Duodenal mucosa (tissue), 2 donors: Measurements from ENCODE around the gene EPO.
"Not testable (repeated sequence)": the region's sequence is repeated elsewhere in the genome, so short reads cannot be mapped to it uniquely, and the experiment has no call there.

Experiments used
- H3K27ac ChIP-seq: one replicate; pipeline ENCODE4 v1.7.0; 2013; ENCODE audit warnings: low read depth, low read length
- H3K27me3 ChIP-seq, 2 donors: one replicate each; pipeline ENCODE4 v1.7.0; 2013; ENCODE audit warnings: low read length in 2 of 2, control low read depth in 1 of 2; ENCODE audit not compliant: insufficient read depth in 2 of 2, control insufficient read depth in 1 of 2
- H3K36me3 ChIP-seq, 2 donors: one replicate each; pipeline ENCODE4 v1.7.0; 2013; ENCODE audit warnings: low read length in 2 of 2, control low read depth in 1 of 2; ENCODE audit not compliant: insufficient read depth in 2 of 2, control insufficient read depth in 1 of 2
- H3K4me1 ChIP-seq, 2 donors: one replicate each; pipeline ENCODE4 v1.7.0; 2013; ENCODE audit warnings: low read length in 2 of 2, control low read depth in 1 of 2; ENCODE audit not compliant: insufficient read depth in 2 of 2, control insufficient read depth in 1 of 2
- H3K4me3 ChIP-seq, 2 donors: one replicate each; pipeline ENCODE4 v1.7.0; 2013; ENCODE audit warnings: low read length in 2 of 2, low read depth in 1 of 2
- H3K9ac ChIP-seq, 2 donors: one replicate each; pipeline ENCODE4 v1.7.0; 2013; ENCODE audit warnings: low read length in 2 of 2, low read depth in 1 of 2
- H3K9me3 ChIP-seq, 2 donors: one replicate each; pipeline ENCODE4 v1.7.0; 2013; ENCODE audit warnings: low read length in 2 of 2, control low read depth in 1 of 2; ENCODE audit not compliant: control insufficient read depth in 1 of 2

EPO gene

DNA sequence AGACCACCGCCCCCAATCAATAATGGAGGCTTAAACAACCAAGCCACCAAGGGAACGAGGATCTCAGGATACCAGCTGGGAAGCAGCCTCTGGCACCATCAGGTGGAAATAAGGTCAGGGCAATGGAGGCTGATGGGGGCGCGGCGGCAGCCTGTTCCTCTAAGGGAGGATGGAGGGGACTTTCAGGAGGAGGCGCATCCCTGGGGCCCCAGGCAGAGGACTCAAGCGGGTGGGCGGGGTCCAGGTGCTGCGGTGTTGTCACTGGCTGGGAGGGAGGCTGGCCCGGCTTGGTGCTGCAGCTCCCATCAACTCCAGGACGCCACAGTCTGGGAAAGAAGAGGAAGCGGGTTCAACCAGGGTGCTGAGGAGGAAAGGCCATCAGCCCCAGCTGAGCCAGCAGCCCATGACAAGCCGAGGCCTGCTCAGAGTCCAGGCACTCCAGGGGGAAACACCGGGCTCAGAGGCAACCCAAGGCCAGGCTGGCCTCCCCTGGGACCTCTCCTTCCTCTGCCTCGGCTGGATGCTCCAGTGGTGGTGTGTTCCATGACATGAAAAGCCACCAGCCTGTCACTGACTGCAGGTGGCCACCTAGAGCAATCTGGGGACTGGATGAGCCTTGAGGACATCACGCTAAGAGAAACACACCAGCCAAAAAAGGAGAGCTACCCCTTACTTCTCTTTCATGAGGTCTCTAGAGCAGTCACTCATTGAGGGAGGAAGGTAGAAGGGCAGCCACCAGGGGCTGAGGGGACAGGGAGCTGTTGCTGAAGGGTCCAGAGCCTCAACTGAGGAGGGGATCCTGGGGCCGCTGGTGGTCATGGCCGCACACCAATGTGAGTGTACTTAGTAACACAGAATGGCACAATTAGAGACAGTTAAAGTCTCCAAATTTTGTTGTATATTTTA is 30.8 kb upstream of the EPO start:
- peaks cover 16 to 50% of the 10 kb centered on the region in 2 donors for H3K36me3 ChIP-seq
- peaks cover 17 to 24% of the 10 kb centered on the region in 2 donors for H3K4me1 ChIP-seq
- H3K27me3 ChIP-seq = no peaks in the 10 kb centered on the region
- no peak overlapping the region for H3K4me3 ChIP-seq
- no peaks in the 10 kb centered on the region for H3K9me3 ChIP-seq
- H3K27ac ChIP-seq = no peak overlapping the region
- no peak overlapping the region for H3K9ac ChIP-seq

DNA sequence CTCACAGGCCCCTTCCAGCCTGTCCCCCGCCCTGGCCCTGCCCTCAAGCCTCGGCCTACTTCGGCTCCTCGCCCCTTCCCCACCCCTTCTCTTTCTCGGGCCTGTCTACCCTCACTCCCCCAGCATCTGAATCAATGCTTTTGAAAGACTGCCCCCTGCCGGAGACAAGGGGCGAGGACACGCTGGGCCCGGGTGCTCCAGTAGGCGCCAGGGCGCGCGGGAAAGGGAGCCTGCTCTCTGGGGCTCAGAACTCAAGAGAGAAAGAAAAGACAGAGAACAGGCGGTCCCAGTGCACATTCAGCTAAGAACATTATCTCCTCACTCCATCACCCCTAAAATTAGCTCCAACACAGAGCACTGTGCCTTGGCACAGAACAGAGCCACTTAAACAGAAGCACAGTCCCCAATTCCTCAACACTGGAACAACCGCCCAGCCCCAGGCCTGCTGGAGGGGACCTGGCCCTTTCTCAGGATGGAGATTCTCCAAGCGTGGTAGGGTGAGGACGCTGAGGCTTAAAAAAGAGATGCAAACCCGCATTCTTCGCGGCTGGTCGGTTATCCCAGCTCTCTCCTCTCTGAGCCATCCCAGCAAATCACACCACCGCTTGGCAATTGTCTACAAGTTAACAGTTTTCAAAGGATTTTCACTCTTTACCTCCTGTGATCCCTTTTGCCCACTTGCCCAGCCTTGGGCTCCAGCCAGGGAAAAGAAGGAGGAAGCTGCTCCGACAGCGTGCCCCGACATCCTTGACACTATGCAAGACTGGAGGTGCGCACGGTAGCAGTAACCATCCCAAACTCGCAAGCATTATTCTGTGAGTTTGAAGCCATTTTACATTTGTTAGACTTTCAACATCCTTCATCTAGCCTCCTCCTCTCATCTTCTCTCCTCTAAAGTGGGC is 28.3 kb upstream of the EPO start:
- Histone ChIP-seq H3K4me3 (peak overlapping the region; percentile 31 to 80), H3K9ac (peak overlapping the region; percentile 25 to 56), H3K27ac (no peak overlapping the region), H3K4me1 (peaks cover 17 to 24% of the 10 kb centered on the region in 2 donors), H3K27me3 (no peaks in the 10 kb centered on the region), H3K36me3 (peaks cover 0 to 29% of the 10 kb centered on the region in 2 donors), H3K9me3 (no peaks in the 10 kb centered on the region)

DNA sequence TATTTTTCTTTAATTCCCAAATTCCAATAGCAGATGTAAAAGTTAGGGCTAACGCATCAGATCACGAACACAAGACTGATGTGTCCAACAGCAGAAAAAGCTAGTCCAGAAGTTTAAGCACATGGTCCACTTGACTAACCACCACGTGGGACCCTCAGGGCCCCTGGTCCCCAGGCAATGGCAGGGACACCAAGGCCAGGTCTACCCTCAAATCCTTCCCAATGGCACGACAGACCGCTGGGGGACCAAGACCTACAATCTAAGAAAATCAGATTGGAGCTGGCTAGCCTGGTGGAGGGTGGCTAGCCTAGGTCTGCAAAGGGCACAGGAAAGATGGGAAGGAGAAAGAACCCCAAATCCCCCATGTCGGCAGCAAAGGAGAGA is 27.7 kb upstream of the EPO start:
- Histone ChIP-seq H3K9me3 (no peaks in the 10 kb centered on the region), H3K4me3 (peak overlapping the region; percentile 74 to 80), H3K27me3 (no peaks in the 10 kb centered on the region), H3K27ac (no peak overlapping the region), H3K9ac (peak overlapping the region; percentile 56 to 70), H3K4me1 (peaks cover 17 to 24% of the 10 kb centered on the region in 2 donors), H3K36me3 (peaks cover 0 to 23% of the 10 kb centered on the region in 2 donors)

DNA sequence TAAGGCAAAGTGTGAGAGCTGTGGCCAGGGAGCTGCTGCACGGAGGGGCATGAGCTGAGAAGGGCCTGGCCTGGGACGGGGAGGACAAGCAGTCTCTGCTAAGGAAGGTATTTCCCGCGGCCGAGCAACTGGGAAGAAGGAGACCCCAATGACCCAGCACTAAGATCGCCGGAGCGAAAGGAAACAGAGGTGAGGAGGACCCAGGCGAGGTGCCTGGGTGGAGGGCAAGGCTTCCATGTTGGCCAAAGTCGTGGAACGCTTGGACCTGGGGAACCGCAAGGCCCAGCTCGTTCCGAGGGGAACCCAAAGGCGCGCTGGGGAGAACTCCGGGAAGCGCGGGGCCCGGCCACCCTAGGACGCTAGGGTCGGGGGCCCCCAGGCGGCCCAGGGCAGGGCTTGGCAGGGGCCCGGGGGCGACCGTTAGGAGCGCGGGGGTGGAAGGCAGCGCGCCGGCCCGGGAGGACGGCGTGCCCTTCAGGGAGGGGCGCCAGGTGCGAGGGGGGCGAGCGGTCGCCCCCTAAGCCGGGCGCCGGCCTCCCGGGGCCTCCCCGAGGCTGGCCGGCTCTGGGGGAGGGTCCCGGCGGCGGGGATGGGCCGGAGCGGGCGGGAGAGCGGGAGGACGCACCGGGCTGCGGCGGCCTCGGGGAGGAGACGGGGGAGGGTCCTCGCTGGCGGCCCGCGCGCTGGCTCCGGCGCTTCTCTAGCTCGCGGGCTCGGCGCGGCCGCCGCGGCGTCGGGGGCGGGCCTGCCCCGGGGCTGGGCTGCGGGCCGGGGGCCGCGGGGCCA is 26.8 kb upstream of the EPO start:
- peaks cover 0 to 15% of the 10 kb centered on the region in 2 donors for H3K36me3 ChIP-seq
- H3K27ac ChIP-seq = no peak overlapping the region
- H3K27me3 ChIP-seq = no peaks in the 10 kb centered on the region
- H3K4me1 ChIP-seq = peaks cover 17 to 24% of the 10 kb centered on the region in 2 donors
- peak overlapping the region; percentile 74 to 80 for H3K4me3 ChIP-seq
- no peaks in the 10 kb centered on the region for H3K9me3 ChIP-seq
- H3K9ac ChIP-seq = peak overlapping the region; percentile 56 to 70

DNA sequence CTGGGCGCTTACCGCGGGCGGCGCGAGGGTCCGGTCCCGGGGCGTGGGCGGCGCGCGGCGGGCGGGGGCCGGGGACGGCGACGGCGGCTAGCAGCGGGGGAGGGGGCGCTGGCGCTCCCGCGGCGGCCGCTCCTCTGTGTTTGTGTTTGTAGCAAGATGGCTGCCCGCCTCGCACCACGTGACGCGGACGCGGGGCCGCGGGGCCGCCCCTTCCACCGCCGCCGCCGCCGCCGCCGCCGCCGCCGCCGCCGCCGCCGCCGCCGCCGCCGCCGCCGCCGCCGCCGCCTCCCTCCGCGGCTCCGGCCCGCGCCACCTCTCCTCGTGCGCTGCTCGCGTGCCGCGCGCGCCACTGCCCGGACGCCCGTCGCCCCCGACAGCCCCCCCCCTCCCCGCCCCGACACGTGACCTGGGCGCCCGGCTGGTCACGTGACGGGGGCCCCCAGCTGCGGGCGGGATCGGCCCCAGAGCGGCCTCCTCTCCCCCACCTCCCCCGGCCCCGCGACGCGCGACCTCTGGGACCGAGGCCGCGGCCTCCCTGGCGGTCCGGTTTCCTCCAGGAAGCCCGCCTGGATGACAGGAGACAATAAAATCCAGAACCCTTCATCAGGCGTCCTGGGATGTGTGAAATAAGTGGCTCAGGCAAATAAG is 26.0 kb upstream of the EPO start, which contains the start of gene GIGYF1:
GIGYF1 (minus strand) TSS at position 153 of the 648 bp plus-strand sequence. CDS start 6,012 bp downstream, outside the sequence.
- H3K27ac ChIP-seq = no peak within 1 kb of the TSS
- H3K4me3 ChIP-seq = peak within 1 kb of the TSS; percentile 74 to 80
- H3K9me3 ChIP-seq = no peaks in the 10 kb centered on the region
- H3K4me1 ChIP-seq = peaks cover 17 to 24% of the 10 kb centered on the region in 2 donors
- peak within 1 kb of the TSS; percentile 56 to 70 for H3K9ac ChIP-seq
- H3K36me3 ChIP-seq = peaks cover 0 to 7% of the 10 kb centered on the region in 2 donors
- H3K27me3 ChIP-seq = no peaks in the 10 kb centered on the region

DNA sequence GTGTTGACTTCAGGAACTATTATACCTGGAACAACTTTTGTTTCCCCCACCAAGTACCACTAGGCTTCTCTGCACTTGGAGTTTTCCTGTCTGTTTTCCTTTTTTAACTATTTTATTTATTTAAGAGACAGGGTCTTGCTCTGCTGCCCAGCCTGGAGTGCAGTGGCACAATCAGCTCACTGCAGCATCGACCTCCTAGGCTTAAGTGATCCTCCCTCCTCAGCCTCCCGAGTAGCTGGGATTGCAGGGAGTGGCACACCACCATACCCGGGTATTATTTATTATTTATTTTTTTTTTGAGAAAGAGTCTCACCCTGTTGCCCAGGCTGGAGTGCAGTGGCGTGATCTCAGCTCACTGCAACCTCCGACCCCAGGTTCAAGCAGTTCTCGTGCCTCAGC is 24.1 kb upstream of the EPO start:
- no peaks in the 10 kb centered on the region for H3K9me3 ChIP-seq
- no peak overlapping the region for H3K9ac ChIP-seq
- H3K4me3 ChIP-seq = no peak overlapping the region
- no peaks in the 10 kb centered on the region for H3K36me3 ChIP-seq
- H3K27me3 ChIP-seq = peaks cover 4% of the 10 kb centered on the region in 2 donors
- H3K27ac ChIP-seq = no peak overlapping the region
- peaks cover 15 to 22% of the 10 kb centered on the region in 2 donors for H3K4me1 ChIP-seq

DNA sequence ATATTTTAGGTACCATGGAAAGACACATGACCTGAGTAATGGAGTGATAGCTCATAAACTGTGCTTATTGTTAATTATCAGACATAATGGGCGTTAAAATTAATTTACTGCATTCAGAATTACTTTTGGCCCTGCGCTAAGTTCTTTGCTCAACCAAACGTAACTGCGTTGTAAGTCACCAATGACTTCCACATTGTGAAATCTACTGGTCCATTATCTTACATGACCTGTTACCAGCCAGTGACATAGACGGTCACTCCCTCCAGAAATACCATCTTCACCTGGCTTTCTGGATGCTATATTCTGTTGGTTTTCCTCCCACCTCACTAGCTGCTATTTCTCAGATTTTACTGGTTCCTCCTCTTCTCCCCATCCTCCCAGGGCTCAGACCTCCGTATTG is 21.2 kb upstream of the EPO start:
- Histone ChIP-seq H3K9me3 (no peaks in the 10 kb centered on the region), H3K27ac (no peak overlapping the region), H3K27me3 (peaks cover 4% of the 10 kb centered on the region in 2 donors), H3K36me3 (no peaks in the 10 kb centered on the region), H3K4me3 (no peak overlapping the region), H3K9ac (no peak overlapping the region), H3K4me1 (no peaks in the 10 kb centered on the region)

DNA sequence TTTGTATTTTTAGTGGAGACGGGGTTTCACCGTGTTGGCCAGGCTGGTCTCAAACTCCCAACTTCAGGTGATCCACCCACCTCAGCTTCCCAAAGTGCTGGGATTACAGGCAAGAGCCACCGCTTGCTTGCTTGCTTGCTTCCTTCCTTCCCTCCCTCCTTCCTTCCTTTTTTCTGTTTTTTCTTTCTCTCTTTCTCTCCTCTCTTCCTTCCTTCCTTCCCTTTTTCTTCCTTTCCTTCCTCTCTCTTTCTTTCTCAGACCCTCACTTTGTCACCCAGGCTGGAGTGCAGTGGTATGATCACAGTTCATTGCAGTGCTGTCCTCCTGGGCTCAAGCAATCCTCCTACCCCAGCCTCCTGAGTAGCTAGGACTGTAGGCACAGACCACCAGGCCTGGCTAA is 19.2 kb upstream of the EPO start:
- not testable (repeated sequence) for H3K27ac ChIP-seq, H3K9me3 ChIP-seq, H3K27me3 ChIP-seq, H3K36me3 ChIP-seq, H3K4me1 ChIP-seq, H3K4me3 ChIP-seq, H3K9ac ChIP-seq

DNA sequence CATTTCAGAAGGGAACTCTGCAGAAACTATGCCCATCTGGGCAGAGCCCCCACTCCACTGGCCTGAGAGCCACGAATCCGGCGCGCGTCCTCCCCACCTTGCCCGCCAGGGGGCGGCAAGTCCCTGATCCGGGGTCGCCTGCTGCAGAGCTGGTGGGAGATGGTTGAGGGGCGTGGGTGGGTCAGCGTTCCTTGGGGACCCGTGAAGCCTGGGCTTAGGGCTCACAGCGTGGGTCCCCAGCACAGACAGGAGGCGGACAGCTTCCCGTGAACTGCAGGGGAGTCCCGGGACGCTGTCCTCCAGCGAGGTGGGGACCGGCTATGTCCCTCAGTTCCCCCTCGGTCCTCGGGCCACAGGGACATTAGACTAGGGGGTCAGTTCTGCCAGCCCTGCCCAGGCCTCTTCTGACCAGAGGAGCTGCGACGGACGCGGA is 14.9 kb upstream of the EPO start:
- peak overlapping the region; percentile 55 to 90 for H3K9ac ChIP-seq
- H3K4me1 ChIP-seq = peaks cover 11 to 19% of the 10 kb centered on the region in 2 donors
- peaks cover 0 to 4% of the 10 kb centered on the region in 2 donors for H3K27me3 ChIP-seq
- peak overlapping the region; percentile 88 to 95 for H3K4me3 ChIP-seq
- no peaks in the 10 kb centered on the region for H3K9me3 ChIP-seq
- H3K27ac ChIP-seq = peak overlapping the region; percentile 81
- H3K36me3 ChIP-seq = no peaks in the 10 kb centered on the region
